ENCODE data around the gene GNPAT.

- TF ChIP-seq OVOL3 (tag by site-specific recombination; IDR thresholded peaks at IDR 0.05) (no peak), CTCF (tag by site-specific recombination; IDR thresholded peaks at IDR 0.05) (no peak)
Observed at GRCh38 chr1:231284441-231284840, 43.4 kb downstream of the GNPAT start.

Data from HEK293 (cell line).